Stimulated activated CD8-positive, alpha-beta memory T cell treated with anti-CD3 and anti-CD28 coated beads, Interleukin-2, amount 100 ng/mL, for 1 hour (primary cell): ENCODE data around the gene RPS14.

Experiments used
- DNase-seq, 2 donors: peaks; one replicate each; pipeline ENCODE4 v3.0.0-alpha.2; 2020; ENCODE audit warnings: low read depth in 2 of 2

RPS14 gene

GRCh38 chr5:150400316-150401075 is 49.0 kb downstream of the RPS14 start:
- no peak for DNase-seq

GRCh38 chr5:150399524-150400211 is 49.9 kb downstream of the RPS14 start:
- DNase-seq: no peak

- DNase-seq: no peak
Observed at GRCh38 chr5:150398722-150399523, 50.6 kb downstream of the RPS14 start.

GRCh38 chr5:150397782-150398721 is 51.5 kb downstream of the RPS14 start:
- no peak for DNase-seq

DNA sequence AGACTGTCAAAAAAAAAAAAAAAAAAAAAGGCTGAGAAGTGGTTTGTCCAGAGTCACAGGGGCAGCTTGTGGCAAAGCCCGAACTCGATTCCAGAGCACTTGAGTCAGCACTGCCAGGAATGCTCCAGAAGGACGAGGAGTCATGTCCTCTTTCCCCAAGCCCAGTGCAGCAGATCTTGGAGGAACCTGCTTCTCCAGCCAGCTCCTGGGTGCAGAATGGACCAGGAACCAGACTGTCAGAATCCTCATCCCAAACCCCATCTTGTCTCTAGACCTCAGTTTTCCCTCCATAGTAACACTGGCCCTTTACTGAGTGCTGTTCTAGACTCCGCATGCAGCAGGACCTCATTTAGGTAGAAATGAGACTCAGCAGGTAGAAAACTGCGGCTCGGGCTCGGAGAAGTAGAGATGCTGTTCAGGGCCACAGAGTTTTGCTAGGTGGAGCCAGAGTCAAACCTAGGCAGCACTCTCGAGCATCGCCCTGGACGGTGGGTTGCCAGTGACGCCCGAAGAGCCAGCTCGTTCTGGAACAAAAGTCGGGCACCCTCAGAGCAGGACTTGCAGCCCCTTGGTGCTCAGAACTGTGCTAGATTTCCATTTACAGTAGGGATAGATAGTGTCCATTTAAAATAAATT is 52.3 kb downstream of the RPS14 start:
- no peak for DNase-seq

DNA sequence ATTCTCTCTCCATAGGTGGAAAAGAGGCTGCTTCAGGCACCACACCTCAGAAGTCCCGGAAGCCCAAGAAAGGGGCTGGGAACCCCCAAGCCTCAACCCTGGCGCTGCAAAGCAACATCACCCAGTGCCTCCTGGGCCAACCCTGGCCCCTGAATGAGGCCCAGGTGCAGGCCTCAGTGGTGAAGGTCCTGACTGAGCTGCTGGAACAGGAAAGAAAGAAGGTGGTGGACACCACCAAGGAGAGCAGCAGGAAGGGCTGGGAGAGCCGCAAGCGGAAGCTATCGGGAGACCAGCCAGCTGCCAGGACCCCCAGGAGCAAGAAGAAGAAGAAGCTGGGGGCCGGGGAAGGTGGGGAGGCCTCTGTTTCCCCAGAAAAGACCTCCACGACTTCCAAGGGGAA is 53.3 kb downstream of the RPS14 start:
- DNase-seq: no peak

DNA sequence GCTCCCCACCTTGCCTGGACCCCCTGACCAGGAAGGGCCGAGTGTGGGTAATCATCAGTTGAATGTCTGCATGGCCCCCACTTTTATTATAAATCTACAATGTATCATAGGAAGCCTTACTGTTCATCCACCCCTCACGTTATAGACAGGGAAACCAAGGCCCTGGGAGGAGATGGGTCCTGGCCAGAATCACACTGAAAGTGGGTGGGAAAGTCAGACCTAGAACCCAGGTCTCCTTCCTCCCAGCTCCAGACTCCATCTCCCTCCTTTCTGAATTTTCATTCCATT is 53.9 kb downstream of the RPS14 start:
- no peak for DNase-seq

DNA sequence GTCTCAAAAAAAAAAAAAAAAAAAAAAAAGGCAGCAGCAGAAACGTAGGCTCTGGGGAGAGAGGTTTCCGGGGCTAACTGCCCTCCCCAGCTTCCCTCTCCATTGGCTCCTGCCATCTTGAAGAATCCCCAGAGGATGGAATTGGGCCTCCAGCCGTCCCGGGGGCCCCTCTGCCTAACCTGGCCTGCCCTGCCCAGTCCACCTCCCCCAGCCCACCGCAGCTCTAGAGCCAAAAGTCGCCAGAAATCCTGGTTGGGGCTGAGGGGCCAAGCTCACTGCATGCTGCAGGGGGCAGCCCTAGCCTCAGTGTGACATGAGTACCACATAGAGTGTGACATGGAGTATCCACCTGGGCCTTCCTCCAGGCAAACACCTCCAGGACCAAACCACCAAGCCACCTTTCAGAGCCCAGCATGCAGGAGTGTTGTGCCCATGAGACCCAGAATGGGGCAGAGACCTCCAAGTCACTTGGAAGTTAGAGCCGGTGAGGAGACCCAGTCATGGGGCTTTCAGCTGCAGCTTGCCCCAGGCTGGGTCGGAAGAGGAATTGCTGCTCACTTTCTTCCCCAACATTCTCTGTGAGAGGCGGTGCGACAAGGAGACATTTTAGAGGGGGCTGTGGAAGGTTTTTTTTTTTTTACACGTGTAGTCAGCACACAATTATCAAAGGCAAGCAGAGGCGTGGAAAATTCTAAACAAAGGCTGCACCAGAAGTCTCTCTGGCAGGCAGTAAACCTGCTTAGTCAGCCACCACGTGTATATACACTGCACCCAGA is 54.4 kb downstream of the RPS14 start:
- no peak for DNase-seq

DNA sequence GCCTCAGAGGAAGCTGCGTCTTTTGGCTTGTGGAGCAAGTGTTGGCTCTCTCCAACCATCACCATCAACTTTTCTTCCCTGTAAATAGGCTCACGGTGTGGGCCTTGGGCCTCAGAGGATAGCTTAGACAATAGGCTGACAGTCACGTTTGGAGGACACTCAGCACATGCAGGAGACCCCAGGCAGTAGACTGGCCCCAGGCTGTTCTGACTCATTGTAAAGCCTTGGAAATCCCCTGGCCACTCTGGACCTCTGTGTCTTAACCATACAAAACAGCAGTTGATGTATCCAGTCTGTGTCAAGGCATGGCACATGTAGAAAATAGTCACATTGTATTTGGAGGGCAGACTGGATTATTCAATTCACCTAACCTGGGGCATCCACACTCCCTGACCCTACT is 55.4 kb downstream of the RPS14 start:
- no peak for DNase-seq

DNA sequence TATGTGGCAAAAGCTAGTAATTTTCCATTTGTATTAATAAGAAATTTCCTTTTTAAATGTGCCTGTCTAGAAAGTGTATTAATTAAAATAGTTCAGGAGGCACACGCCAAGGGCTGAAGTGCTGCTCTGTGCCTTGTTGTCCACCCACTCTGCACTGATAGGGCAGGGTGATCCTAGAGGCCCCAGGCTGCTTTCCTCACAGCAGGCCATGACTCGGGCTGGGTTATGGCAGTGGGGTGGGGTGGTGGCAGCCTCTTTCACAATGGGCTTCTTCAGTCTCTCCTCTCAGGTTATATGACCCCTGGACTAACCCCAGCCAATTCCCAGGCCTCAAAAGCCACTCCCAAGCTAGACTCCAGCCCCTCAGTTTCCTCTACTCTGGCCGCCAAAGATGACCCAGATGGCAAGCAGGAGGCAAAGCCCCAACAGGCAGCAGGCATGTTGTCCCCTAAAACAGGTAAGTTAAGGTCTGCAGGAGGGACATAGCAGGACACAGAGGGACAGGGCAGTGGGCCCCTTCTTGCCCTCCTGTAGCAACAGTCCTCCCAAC is 56.4 kb downstream of the RPS14 start:
- no peak for DNase-seq

DNA sequence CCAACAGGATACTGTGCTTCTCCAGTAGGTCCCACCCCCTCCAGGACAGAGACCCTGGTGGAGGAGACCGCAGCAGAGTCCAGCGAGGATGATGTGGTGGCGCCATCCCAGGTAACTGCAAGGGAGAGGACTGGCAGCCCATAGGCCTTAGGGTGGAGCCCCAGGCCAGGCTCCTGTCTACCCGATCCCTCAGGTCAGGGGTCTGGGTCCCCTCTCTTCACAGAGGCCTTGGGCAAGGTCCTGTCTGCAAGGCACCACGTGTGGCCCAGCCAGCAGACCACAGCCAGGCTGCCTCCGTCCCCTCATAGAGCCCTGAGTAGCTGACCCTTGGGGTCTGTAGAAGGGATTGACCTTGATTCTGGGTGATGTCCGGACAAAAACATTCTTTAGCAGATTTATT is 56.9 kb downstream of the RPS14 start:
- no peak for DNase-seq
